Measurements from ENCODE around the gene SOCS3.

The SOCS3 gene

GRCh38 chr17:78367193-78367592, 7.3 kb upstream of the SOCS3 start:
- no peak for DNase-seq (ENCODE audit: low spot score)

GRCh38 chr17:78366109-78366848, 6.4 kb upstream of the SOCS3 start:
- DNase-seq (ENCODE audit: low spot score): no peak

GRCh38 chr17:78365561-78366108, 5.8 kb upstream of the SOCS3 start:
- DNase-seq (ENCODE audit: low spot score): no peak

GRCh38 chr17:78364436-78365281, 4.8 kb upstream of the SOCS3 start:
- DNase-seq (ENCODE audit: low spot score): no peak

GRCh38 chr17:78362671-78363070, 2.8 kb upstream of the SOCS3 start:
- DNase-seq (ENCODE audit: low spot score): no peak

- DNase-seq (ENCODE audit: low spot score): no peak
These were observed 2.4 kb upstream of the SOCS3 start for GRCh38 chr17:78362232-78362631.

GRCh38 chr17:78361225-78361701, 1.4 kb upstream of the SOCS3 start:
- DNase-seq (ENCODE audit: low spot score): no peak

- DNase-seq (ENCODE audit: low spot score): peak; percentile 83
These were observed 721 bp upstream of the SOCS3 start for GRCh38 chr17:78360371-78361224.

GRCh38 chr17:78359321-78359996, 418 bp downstream of the SOCS3 start:
- peak; percentile 47 for DNase-seq (ENCODE audit: low spot score)

GRCh38 chr17:78358538-78359320, 1.1 kb downstream of the SOCS3 start:
- DNase-seq (ENCODE audit: low spot score): no peak

- DNase-seq (ENCODE audit: low spot score): no peak
These were observed 2.0 kb downstream of the SOCS3 start for GRCh38 chr17:78357672-78358537.

GRCh38 chr17:78357177-78357586, 2.7 kb downstream of the SOCS3 start:
- DNase-seq (ENCODE audit: low spot score): no peak

GRCh38 chr17:78356101-78356713, 3.7 kb downstream of the SOCS3 start:
- DNase-seq (ENCODE audit: low spot score): peak; percentile 83

GRCh38 chr17:78355701-78356100, 4.2 kb downstream of the SOCS3 start:
- no peak for DNase-seq (ENCODE audit: low spot score)

GRCh38 chr17:78355045-78355641, 4.7 kb downstream of the SOCS3 start:
- no peak for DNase-seq (ENCODE audit: low spot score)

- no peak for DNase-seq (ENCODE audit: low spot score)
These were observed 6.0 kb downstream of the SOCS3 start for GRCh38 chr17:78353834-78354233.

- DNase-seq (ENCODE audit: low spot score): no peak
These were observed 8.3 kb downstream of the SOCS3 start for GRCh38 chr17:78351449-78352006.

- no peak for DNase-seq (ENCODE audit: low spot score)
These were observed 9.8 kb downstream of the SOCS3 start for GRCh38 chr17:78349891-78350642.

All from RKO (cell line).